ENCODE results near the gene SPG7. TPM values are rescaled to one million over a fixed set of nuclear protein-coding genes. Genes with fewer than 3 reads are reported as not detected.
"Not testable (repeated sequence)": the region's sequence is repeated elsewhere in the genome, so short reads cannot be mapped to it uniquely, and the experiment has no call there.

The SPG7 gene
- total RNA-seq, 1 donor from 2014 or later = 84.2 TPM

GRCh38 chr16:89564476-89565255 lies 56.5 kb downstream of the SPG7 start:
- DNase-seq = no peak

GRCh38 chr16:89565256-89565505 lies 57.0 kb downstream of the SPG7 start:
- no peak for DNase-seq

GRCh38 chr16:89565506-89566372 lies 57.5 kb downstream of the SPG7 start:
- DNase-seq = no peak

GRCh38 chr16:89567656-89568594 lies 59.7 kb downstream of the SPG7 start:
- DNase-seq = no peak

GRCh38 chr16:89569506-89570341 lies 61.5 kb downstream of the SPG7 start:
- DNase-seq = no peak

- no peak for DNase-seq
Observed at GRCh38 chr16:89570342-89570923, 62.2 kb downstream of the SPG7 start.

- DNase-seq = not testable (repeated sequence)
Observed at GRCh38 chr16:89570983-89571598, 62.9 kb downstream of the SPG7 start.

GRCh38 chr16:89571636-89572035 lies 63.4 kb downstream of the SPG7 start:
- no peak for DNase-seq

- no peak for DNase-seq
Observed at GRCh38 chr16:89572073-89572484, 63.9 kb downstream of the SPG7 start.

- DNase-seq = no peak
Observed at GRCh38 chr16:89572485-89573205, 64.4 kb downstream of the SPG7 start.

GRCh38 chr16:89573826-89574680 lies 65.8 kb downstream of the SPG7 start:
- DNase-seq = no peak

GRCh38 chr16:89574681-89575246 lies 66.6 kb downstream of the SPG7 start:
- no peak for DNase-seq

- DNase-seq = no peak
Observed at GRCh38 chr16:89575247-89576152, 67.3 kb downstream of the SPG7 start, which contains the start of gene CPNE7. Gene CPNE7, plus strand, starts transcription at chr16:89575758. Its CDS starts 140 bp downstream, at chr16:89575898.

GRCh38 chr16:89576153-89577054 lies 68.2 kb downstream of the SPG7 start:
- DNase-seq = no peak

GRCh38 chr16:89577055-89577759 lies 69.0 kb downstream of the SPG7 start:
- DNase-seq = no peak

GRCh38 chr16:89579351-89579750 lies 71.1 kb downstream of the SPG7 start:
- DNase-seq = no peak

Measured in skin of body (tissue), 2 donors.